Measurements from ENCODE around the gene UBTD1. TPM values are rescaled to one million over a fixed set of nuclear protein-coding genes. Genes with fewer than 3 reads are reported as not detected.

The UBTD1 gene, protein sequence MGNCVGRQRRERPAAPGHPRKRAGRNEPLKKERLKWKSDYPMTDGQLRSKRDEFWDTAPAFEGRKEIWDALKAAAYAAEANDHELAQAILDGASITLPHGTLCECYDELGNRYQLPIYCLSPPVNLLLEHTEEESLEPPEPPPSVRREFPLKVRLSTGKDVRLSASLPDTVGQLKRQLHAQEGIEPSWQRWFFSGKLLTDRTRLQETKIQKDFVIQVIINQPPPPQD
- 1.8 and 2.1 TPM in 2 replicates for total RNA-seq

- Mint-ChIP-seq H3K27ac (peak within 1 kb of the TSS; percentile 100), H3K4me3 (peak within 1 kb of the TSS; percentile 94), H3K27me3 (peaks cover 35% of the 10 kb centered on the region), H3K36me3 (ENCODE audit: low read depth) (peaks cover 16% of the 10 kb centered on the region), H3K9me3 (no peaks in the 10 kb centered on the region), H3K4me1 (peaks cover 37% of the 10 kb centered on the region)
- intact Hi-C loops (cut with micrococcal nuclease) = loop anchor here (1.0 to 10.0 kb wide), 10 partner anchors 44 to 664 kb away; partner anchors contain the start of genes ARHGAP19, AVPI1, EXOSC1 and FRAT1
- DNase-seq = peak; percentile 80
These were observed at the start of gene UBTD1 for GRCh38 chr10:97498841-97499560. TSS of gene UBTD1 (plus strand) at chr10:97498924. CDS start at chr10:97499204, 280 bp downstream.

GRCh38 chr10:97450828-97451227 lies 47.9 kb upstream of the UBTD1 start:
- Mint-ChIP-seq H3K27ac (peak overlapping the region; percentile 29), H3K36me3 (ENCODE audit: low read depth) (peaks cover 43% of the 10 kb centered on the region), H3K9me3 (no peaks in the 10 kb centered on the region), H3K27me3 (no peaks in the 10 kb centered on the region), H3K4me1 (peaks cover 51% of the 10 kb centered on the region), H3K4me3 (no peak overlapping the region)
- intact Hi-C loops (cut with micrococcal nuclease) = no loop called here
- DNase-seq = no peak

DNA sequence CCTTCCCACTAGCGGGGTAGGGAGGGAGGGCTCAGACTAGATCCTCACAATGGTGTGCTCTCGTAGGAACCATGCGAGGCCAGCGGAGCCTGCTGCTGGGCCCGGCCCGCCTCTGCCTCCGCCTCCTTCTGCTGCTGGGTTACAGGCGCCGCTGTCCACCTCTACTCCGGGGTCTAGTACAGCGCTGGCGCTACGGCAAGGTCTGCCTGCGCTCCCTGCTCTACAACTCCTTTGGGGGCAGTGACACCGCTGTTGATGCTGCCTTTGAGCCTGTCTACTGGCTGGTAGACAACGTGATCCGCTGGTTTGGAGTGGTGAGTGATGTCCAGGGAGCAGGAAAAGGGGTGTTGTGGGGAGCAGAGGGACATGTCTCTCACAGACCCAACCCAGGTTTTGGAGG lies 47.1 kb upstream of the UBTD1 start:
- Mint-ChIP-seq H3K4me1 (peaks cover 48% of the 10 kb centered on the region), H3K36me3 (ENCODE audit: low read depth) (peaks cover 46% of the 10 kb centered on the region), H3K27me3 (no peaks in the 10 kb centered on the region), H3K27ac (no peak overlapping the region), H3K9me3 (no peaks in the 10 kb centered on the region), H3K4me3 (no peak overlapping the region)
- DNase-seq = no peak
- intact Hi-C loops (cut with micrococcal nuclease) = no loop called here

DNA sequence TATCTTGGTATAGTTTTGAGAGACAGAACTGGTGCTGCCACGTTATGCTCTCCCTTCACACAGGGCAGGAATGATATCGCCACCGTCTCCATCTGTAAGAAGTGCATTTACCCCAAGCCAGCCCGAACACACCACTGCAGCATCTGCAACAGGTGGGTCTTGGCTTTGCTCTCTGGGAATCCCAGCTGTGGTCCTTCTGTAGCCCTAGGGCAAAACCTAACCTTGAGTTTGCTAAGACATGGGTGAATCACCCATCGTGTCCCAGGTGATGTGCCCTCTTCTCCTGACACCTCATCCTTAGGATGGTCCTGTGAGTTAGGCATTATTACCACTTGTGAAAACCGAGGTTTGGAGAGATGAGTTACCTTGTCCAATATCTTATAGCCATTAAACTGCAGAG lies 46.4 kb upstream of the UBTD1 start:
- Mint-ChIP-seq H3K4me3 (no peak overlapping the region), H3K9me3 (no peaks in the 10 kb centered on the region), H3K27ac (no peak overlapping the region), H3K27me3 (no peaks in the 10 kb centered on the region), H3K36me3 (ENCODE audit: low read depth) (peaks cover 54% of the 10 kb centered on the region), H3K4me1 (peaks cover 42% of the 10 kb centered on the region)
- DNase-seq = no peak
- intact Hi-C loops (cut with micrococcal nuclease) = no loop called here

DNA sequence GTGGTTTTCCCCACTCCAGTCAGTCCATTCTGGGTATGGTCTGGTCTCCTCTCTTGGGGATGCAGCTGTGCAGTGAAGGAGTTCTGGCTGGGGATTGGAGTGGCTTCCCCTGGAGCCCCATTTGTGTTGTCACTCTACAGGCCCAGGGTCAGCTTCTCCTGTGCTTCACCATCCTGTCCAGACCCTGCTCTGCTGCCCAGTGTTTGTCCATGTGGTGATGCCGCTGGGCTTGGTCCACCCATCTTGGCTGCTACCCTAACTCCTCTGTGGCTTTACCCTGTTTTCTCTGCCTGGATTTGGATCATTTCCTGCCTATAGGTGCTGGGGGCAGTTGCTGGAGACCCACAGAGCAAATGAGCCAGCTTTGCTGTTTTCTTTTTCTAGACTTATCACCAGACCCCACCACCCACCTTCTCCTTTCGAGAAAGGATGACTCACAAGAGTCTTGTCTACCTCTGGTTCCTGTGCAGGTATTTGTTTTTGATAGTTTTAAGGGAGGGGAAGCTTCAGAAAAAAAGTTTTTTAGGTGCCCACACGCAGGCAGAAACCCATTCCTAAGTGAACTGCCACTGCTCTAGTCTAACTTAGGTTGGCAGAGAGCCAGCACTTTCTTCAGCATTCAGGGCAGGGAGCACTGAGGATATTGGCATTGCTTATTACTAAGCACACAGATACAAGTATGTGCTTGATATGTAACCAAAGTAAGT lies 44.2 kb upstream of the UBTD1 start:
- no peaks in the 10 kb centered on the region for H3K9me3 Mint-ChIP-seq
- peak overlapping the region; percentile 67 for H3K27ac Mint-ChIP-seq
- no peaks in the 10 kb centered on the region for H3K27me3 Mint-ChIP-seq
- H3K36me3 Mint-ChIP-seq (ENCODE audit: low read depth) = peaks cover 64% of the 10 kb centered on the region
- H3K4me1 Mint-ChIP-seq = peaks cover 30% of the 10 kb centered on the region
- intact Hi-C loops (cut with micrococcal nuclease) = no loop called here
- no peak for DNase-seq
- no peak overlapping the region for H3K4me3 Mint-ChIP-seq

DNA sequence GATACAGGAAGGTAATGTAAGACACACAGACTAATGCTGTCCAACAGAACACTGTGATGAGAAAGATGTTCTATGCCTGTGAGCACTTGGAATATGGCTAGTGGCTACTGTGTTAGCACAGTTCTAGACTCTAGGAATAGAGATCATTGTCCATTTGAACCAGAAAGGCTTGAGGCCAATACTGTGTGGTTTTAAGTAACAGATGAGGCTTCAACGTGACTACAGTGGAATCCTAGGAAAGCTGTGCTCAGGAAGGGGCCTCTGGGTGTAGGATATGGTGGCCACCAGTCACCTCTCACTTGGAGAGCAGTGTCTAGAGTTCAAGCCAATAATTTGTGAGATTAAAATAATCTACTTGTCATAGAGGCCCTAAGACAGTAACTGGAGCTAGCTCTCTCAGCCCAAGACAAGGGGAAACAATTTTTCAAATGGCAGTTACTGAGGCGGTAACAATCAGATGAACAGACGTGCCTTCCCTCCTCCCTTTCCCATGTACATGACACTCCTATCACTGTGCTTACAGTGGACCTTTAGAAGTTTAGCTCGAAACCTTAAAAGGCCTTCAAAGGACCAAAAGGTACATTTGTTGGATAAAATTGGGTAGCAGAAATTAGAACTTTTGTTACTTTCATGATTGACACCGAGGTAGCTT lies 42.6 kb upstream of the UBTD1 start:
- no peak for DNase-seq
- Mint-ChIP-seq H3K9me3 (no peaks in the 10 kb centered on the region), H3K4me1 (peaks cover 21% of the 10 kb centered on the region), H3K27ac (no peak overlapping the region), H3K36me3 (ENCODE audit: low read depth) (peaks cover 71% of the 10 kb centered on the region), H3K27me3 (no peaks in the 10 kb centered on the region), H3K4me3 (no peak overlapping the region)
- intact Hi-C loops (cut with micrococcal nuclease) = no loop called here

DNA sequence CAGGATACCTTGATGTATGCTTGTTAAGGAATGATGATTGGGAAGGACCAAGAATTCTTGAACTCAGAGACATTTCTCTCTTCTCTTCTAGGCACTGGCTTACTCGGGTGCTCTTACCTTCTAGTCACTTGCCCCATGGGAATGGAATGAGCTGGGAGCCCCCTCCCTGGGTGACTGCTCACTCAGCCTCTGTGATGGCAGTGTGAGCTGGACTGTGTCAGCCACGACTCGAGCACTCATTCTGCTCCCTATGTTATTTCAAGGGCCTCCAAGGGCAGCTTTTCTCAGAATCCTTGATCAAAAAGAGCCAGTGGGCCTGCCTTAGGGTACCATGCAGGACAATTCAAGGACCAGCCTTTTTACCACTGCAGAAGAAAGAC lies 42.0 kb upstream of the UBTD1 start:
- no peaks in the 10 kb centered on the region for H3K9me3 Mint-ChIP-seq
- peaks cover 21% of the 10 kb centered on the region for H3K4me1 Mint-ChIP-seq
- peaks cover 74% of the 10 kb centered on the region for H3K36me3 Mint-ChIP-seq (ENCODE audit: low read depth)
- intact Hi-C loops (cut with micrococcal nuclease) = no loop called here
- H3K27me3 Mint-ChIP-seq = no peaks in the 10 kb centered on the region
- no peak for DNase-seq
- H3K4me3 Mint-ChIP-seq = no peak overlapping the region
- H3K27ac Mint-ChIP-seq = peak overlapping the region; percentile 26

DNA sequence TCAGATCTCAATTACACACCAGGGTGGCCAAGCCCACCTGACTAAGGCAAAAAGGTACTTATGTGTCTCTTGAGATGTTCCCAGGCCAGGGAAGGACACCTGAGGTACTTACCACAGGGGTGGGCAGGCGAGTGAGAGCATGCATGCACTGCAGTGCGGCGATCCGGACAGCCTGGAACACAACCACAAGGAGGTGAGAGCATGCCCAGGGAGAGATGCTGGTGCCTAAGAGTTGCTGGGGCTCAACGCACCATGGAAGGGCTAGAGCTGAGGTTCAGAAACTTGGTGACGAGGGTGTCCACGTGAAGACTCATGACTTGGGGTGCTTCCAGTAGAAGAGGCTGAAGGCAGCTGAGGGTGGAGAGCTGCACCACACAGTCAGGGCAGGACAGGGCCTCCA lies 39.6 kb upstream of the UBTD1 start:
- H3K27ac Mint-ChIP-seq = no peak overlapping the region
- intact Hi-C loops (cut with micrococcal nuclease) = no loop called here
- peaks cover 71% of the 10 kb centered on the region for H3K36me3 Mint-ChIP-seq (ENCODE audit: low read depth)
- H3K9me3 Mint-ChIP-seq = no peaks in the 10 kb centered on the region
- DNase-seq = no peak
- H3K4me1 Mint-ChIP-seq = peaks cover 14% of the 10 kb centered on the region
- H3K4me3 Mint-ChIP-seq = no peak overlapping the region
- no peaks in the 10 kb centered on the region for H3K27me3 Mint-ChIP-seq

DNA sequence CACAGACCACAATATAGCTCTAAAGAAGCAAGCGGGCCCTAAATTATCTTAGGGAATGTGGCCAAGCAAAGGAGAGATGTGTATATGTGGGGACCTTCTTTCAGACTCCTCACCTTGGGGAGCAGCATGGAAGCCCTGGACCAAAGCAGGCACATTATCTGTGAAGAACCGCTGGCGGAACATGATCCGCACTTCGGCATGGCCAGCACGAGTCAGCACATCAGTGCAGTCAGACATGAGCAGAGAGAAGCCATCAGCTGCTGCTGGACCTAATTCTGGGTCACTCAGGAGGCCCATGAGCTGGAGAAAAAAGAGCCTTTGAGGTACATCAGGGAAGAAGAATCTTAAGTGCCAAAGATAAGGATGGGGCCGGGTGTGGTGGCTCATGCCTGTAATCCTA lies 38.8 kb upstream of the UBTD1 start:
- DNase-seq = no peak
- peaks cover 74% of the 10 kb centered on the region for H3K36me3 Mint-ChIP-seq (ENCODE audit: low read depth)
- H3K4me3 Mint-ChIP-seq = no peak overlapping the region
- intact Hi-C loops (cut with micrococcal nuclease) = no loop called here
- H3K27ac Mint-ChIP-seq = no peak overlapping the region
- no peaks in the 10 kb centered on the region for H3K9me3 Mint-ChIP-seq
- no peaks in the 10 kb centered on the region for H3K27me3 Mint-ChIP-seq
- H3K4me1 Mint-ChIP-seq = peaks cover 6% of the 10 kb centered on the region

- intact Hi-C loops (cut with micrococcal nuclease) = no loop called here
- Mint-ChIP-seq H3K4me3 (no peak overlapping the region), H3K36me3 (ENCODE audit: low read depth) (peaks cover 69% of the 10 kb centered on the region)
These were observed 36.4 kb upstream of the UBTD1 start for GRCh38 chr10:97462309-97462708.

DNA sequence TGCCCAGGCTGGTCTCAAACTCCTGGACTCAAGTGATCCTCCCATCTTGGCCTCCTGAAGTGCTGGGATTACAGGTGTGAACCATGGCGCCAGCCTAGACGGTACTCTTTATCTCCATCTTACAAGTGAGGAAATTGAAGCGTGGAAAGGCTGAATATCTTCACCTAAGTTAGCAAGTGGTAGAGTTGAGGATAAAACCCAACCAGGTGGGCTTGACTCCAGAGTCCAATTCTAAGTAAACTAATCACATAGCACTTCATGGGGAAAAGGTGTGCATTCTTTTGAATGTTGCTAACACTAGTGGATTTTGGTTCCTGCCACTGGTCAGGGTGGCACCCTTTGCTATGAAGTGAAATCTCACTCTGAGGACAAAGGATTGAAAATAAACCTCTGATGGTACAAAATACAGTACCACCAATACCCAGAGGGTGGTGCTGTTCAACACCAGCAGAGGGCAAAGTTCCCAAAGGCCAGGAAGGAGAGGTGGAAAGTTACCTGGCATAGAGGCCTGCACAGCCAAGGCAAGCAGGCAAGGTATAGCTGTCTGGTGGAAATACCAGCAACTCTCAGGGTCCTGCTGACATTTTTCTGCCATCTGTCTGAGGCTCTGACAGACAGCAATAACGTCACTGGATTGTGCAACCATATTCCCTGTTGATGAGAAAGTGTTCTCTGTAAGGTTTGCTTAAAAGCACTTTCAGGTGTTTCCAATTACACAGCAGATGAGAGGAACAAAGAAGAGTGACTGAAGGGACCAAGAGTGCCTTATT lies 35.2 kb upstream of the UBTD1 start:
- no peaks in the 10 kb centered on the region for H3K27me3 Mint-ChIP-seq
- no peaks in the 10 kb centered on the region for H3K9me3 Mint-ChIP-seq
- H3K36me3 Mint-ChIP-seq (ENCODE audit: low read depth) = peaks cover 69% of the 10 kb centered on the region
- H3K4me3 Mint-ChIP-seq = no peak overlapping the region
- DNase-seq = peak; percentile 83
- intact Hi-C loops (cut with micrococcal nuclease) = loop anchor here (1.0 kb wide), 1 partner anchor 90 kb away; no protein-coding TSS in a partner anchor
- H3K4me1 Mint-ChIP-seq = peaks cover 1% of the 10 kb centered on the region
- H3K27ac Mint-ChIP-seq = peak overlapping the region; percentile 43

More at GRCh38 chr10:97462309-97462708, 36.4 kb upstream of the UBTD1 start:
- Mint-ChIP-seq H3K4me1 (peaks cover 1% of the 10 kb centered on the region), H3K9me3 (no peaks in the 10 kb centered on the region), H3K27ac (peak overlapping the region; percentile 15), H3K27me3 (no peaks in the 10 kb centered on the region)
- no peak for DNase-seq

DNA sequence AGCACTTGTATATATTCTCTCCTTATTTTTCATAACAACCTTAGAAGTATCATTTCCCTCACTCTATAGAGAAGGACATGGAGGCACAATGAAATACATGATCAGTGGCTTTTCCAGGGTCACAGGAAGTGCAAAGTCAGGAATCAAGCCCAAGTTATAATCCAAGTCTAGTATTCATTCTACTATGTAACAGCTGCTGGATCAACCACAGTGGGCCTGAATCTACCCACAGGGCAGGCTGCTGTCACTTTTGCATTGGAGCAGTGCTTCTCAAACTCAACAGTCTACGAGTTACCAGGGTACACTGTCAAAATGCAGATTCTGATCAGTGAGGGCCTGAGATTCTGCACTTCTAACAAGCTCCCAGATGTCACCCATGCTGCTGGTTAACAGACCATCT lies 34.5 kb upstream of the UBTD1 start:
- DNase-seq = no peak
- H3K4me3 Mint-ChIP-seq = no peak overlapping the region
- H3K27me3 Mint-ChIP-seq = no peaks in the 10 kb centered on the region
- H3K9me3 Mint-ChIP-seq = no peaks in the 10 kb centered on the region
- peaks cover 70% of the 10 kb centered on the region for H3K36me3 Mint-ChIP-seq (ENCODE audit: low read depth)
- intact Hi-C loops (cut with micrococcal nuclease) = no loop called here
- peak overlapping the region; percentile 43 for H3K27ac Mint-ChIP-seq
- H3K4me1 Mint-ChIP-seq = peaks cover 1% of the 10 kb centered on the region

GRCh38 chr10:97465982-97466381 lies 32.7 kb upstream of the UBTD1 start:
- no peak overlapping the region for H3K27ac Mint-ChIP-seq
- H3K36me3 Mint-ChIP-seq (ENCODE audit: low read depth) = peaks cover 68% of the 10 kb centered on the region
- no peak overlapping the region for H3K4me3 Mint-ChIP-seq
- no peak for DNase-seq
- H3K27me3 Mint-ChIP-seq = no peaks in the 10 kb centered on the region
- intact Hi-C loops (cut with micrococcal nuclease) = no loop called here
- H3K9me3 Mint-ChIP-seq = no peaks in the 10 kb centered on the region
- peaks cover 1% of the 10 kb centered on the region for H3K4me1 Mint-ChIP-seq

Data from activated CD4-positive, alpha-beta T cell treated with anti-CD3 and anti-CD28 coated beads, Interleukin-2, amount 10 ng/mL, durations not matched to agents 24 days and 14 days (primary cell).